Measurements from ENCODE around the gene GPR17.

GPR17 gene

DNA sequence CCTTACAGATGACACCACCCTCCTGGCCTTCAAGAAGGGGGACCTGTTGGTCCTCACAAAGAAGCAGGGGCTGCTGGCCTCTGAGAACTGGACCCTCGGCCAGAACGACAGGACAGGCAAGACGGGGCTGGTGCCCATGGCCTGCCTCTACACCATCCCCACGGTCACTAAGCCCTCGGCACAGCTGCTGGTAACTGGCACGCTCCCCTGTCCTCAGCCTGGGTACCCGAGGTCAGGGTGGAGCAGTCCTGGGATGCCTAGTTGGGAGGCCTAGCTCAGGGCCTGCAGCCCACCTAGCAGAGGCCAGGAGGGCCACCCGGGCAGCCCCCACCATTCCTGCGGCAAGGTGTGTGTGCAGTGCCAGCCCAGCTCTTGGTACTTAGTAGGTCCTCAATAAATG, 16.3 kb upstream of the GPR17 start:
- no peak for DNase-seq (ENCODE audit: low read depth in 3 of 3)

DNA sequence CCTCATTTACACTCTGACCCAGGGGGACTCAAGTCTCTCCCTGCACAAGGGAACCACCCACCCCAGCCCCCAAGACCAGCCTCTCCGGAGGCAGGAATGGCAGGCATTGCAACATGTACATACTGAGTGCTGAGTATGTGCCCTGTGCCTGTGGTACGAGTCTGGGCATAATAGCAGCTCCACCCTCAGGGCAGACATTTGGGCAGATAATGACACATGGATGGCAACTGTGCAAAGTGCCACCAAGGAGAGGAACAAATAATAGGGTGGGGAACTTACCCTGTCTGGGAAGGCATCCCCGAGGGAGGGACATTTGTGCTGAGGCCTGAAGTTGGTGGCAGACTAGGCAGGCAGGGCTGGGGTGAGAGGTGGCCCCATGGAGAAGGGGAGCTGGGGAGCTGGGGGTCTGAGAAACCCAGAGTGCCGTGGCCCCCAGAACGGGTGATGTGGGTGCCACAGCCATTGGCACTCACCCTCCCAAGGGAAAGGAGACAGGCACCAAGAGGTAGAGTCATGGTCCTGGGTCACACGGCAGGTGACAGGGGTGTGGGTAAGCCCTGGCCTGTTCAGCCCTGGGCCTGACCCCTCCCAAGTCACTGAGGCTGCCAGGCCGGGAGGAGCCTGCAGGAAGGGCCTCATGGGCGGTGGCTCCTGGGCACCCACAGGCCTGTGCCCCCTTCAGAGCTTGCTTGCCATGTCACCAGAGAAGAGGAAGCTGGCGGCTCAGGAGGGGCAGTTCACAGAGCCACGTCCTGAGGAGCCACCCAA, 15.7 kb upstream of the GPR17 start:
- DNase-seq (ENCODE audit: low read depth in 3 of 3), result no peak

DNA sequence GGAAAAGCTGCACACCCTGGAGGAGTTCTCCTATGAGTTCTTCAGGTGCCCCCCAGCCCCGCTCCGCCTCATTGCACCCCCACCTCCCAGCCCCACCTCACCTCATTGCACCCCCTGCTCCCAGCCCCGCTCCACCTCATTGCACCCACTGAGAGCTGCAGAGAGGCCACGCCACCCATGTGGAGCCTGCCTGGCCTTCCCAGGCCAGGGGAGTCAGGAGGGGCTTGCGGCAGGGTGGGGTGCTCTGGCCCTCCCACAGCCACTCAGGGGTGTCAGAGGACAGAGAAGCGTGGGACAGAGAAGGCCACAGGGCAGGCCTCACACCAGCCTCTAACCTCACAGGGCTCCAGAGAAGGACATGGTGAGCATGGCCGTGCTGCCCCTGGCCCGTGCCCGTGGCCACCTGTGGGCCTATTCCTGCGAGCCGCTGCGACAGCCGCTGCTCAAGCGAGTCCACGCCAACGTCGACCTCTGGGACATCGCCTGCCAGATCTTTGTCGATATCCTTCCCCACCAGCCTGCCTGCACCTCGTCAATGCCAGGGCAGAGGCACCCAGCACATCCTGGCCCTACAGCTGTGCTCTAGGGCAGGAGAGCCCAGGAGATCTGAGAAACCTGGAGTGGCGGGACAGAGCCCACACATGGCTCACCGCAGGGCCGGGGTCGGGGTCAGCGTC, 15.0 kb upstream of the GPR17 start:
- DNase-seq (ENCODE audit: low read depth in 3 of 3), result no peak

DNA sequence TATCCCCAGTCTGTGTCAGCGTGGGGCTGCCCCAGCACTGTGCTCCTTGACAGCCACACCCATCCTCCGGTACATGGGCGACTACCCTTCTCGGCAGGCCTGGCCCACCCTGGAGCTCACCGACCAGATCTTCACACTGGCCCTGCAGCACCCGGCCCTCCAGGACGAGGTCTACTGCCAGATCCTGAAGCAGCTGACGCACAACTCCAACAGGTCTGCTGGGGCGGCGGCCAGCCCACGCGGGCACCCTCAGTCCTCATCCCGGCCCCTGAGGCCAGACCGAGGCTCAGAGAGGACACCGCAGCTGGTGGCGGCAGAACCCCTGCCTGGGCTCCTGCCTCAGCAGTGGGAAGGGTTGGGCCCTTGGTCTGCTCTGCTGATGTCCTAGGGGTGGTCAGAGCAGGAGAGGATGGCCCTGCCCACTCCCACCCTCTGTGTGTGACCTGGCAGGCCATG, 14.4 kb upstream of the GPR17 start:
- no peak for DNase-seq (ENCODE audit: low read depth in 3 of 3)

DNA sequence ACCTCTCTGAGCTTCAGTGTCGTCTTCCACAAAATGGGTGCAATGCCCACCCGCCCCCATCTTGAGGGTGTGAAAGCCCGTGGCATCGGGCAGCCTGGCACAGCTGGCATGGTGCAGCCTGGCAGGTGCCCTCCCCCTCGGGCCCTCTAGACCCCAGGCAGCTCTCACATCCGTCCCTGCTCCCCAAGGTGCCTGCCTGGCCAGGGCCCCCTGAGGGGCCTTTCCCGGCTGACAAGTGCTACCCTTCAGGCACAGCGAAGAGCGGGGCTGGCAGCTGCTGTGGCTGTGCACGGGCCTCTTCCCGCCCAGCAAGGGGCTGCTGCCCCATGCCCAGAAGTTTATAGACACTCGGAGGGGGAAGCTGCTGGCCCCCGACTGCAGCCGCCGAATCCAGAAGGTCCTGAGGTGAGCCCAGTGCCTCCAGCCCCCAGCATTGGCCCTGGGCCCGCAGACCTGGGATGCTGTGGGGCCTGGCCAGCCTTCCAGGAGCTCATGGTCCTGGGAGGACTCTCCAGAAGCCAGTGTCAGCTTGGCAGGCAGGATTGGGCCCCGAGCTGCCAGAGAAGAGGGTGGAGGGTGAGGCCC, 13.9 kb upstream of the GPR17 start:
- no peak for DNase-seq (ENCODE audit: low read depth in 3 of 3)

DNA sequence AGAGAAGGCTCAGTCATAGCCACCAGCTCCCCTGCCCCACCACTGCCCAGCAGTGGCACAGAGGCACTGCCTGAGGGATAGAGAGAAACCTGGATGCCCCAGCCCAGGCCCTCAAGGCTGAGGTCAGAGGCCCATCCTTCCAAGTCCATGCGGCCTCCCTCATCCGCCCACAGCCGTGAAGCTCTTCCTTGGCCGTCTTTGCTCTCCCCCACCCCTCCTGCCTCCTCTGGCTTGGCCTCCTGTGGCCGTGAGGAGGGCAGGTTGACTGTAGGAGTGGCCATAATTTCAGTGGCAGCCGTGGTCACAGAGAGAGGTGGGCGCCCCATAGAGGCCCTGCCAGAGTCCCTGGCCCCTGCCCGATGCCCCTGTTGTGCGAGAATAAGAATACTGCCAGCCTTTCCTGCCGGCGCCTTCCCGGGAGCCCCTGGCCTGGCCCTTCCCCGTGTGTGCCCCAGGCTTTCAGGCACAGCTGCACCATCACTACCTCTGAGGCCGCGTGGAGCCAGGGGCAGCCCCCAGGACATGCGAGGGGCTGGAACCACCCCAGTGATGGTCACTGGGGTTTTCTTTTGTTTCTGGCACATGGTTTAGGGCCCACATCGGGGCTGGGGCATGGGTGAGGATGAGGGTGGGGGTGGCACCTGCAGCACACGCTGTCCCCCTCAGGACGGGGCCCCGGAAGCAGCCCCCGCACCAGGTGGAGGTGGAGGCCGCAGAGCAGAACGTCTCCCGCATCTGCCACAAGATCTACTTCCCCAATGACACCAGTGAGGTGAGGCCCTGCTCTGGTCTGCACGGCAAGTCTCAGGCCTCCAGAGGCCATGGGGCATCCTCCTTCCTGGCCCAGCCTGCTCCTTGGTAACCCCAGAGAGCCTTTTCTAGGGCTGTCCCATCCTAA, 13.1 kb upstream of the GPR17 start:
- no peak for DNase-seq (ENCODE audit: low read depth in 3 of 3)

DNA sequence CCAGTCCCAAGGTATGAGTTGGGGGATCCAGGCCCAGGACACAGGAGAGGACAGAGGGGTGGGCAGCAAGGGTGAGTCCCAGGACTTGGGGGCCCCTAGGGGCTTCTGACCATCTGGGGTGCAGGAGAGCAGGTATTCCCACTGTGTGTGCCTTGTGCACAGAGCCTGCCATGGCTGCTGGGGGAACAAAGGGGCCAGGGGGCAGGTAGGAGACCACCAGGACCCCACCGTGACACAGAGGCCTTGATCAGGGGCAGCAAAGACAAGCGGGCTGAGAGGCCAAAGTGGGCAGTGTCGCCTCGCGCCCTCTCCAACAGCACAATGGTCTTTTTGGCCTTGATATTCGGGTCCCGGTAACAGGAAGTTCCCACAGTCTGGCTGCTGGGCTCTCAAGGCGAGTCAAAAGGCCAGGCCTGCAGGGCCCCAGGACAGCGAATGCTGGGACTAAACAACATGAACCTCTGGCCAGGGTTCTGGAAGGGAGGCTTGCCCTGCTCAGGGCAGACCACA, 12.3 kb upstream of the GPR17 start:
- no peak for DNase-seq (ENCODE audit: low read depth in 3 of 3)

DNA sequence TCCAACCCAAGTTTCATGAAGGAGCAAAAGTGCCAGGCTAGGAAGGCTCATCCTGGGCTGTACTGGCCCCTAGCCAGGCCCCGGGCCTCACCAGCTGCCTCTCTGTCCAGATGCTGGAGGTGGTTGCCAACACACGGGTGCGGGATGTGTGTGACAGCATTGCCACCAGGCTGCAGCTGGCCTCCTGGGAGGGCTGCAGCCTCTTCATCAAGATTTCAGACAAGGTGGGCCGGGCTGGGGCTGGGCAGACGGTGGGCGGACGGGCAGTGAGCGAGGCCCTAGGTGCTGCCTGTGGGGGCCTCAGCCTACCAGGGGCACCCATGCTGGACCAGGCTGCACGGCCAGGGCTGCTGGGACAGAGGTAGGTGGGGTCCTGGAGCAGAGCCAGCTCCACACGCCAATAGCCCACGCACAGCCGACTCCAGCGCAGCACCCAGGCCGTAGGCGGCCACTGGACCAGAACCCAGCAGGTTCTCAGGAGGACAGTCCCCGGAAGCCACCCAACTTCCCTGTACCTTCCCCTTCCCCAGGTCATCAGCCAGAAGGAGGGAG, 11.8 kb upstream of the GPR17 start:
- DNase-seq (ENCODE audit: low read depth in 3 of 3), result no peak

DNA sequence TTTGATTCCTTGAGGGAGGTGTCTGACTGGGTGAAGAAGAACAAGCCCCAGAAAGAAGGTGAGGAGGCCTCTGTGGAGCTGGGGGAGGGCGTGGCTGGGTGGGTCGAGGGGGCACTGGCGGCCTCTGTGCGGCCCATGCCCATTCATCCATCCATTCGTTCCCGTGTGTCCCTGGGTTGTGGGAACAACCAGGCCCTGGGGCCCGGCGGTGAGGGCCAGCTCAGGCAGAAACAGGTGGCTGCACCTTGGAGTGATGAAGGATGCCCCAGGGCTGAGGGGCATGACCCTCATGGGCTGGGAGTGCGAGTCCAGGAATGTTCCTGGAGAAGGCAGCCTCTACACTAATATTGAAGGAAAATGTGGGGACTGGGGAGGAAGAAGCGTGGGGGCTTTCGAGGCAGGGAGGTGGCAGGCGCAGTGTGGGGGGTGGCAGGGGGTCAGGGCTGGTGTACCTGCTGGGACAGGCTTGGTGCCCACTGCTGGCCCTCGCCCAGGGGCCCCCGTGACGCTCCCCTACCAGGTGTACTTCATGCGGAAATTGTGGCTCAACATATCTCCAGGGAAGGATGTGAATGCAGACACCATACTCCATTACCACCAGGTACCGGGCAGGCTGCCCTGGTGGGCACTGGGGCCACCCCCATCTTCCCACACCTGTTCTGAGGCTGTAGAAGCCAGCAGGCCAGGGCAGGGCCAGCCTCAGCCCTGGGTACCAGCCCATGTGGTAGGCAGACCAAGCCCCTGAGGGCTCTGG, 11.2 kb upstream of the GPR17 start:
- DNase-seq (ENCODE audit: low read depth in 3 of 3), result no peak

DNA sequence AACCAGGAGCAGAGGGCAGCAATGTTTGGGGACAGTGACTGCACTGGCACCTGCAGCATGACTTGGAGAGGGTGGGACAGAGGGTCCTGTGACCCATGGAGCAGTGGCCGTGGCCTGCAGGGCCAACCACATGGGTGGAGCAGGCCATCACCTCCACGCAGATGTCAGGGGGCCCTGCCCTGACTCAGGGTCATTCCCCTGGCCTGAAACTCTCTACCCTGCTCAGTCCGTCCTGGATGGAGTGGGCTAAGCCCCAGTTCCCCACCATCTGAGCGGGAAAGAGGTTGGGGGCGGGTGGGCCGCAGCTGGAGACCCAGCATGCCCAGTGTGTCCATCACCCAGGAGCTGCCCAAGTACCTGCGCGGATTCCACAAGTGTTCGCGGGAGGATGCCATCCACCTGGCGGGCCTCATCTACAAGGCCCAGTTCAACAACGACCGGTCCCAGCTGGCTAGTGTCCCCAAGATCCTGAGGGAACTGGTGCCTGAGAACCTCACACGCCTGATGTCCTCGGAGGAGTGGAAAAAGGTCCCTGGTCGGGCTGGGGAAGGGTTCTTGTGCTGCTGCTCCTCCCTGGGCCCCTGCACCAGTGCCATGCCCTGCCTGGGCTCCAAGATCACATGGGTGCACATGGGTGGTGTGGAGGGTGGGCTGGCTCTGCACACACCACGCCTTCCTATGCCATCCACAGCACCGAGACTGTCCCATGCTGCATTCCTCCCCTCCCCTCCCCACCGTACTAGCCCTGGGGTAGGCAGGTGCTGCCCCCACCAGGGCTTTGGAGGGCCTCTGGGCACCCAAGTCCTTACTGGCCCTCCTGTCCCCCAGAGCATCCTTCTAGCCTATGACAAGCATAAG, 10.3 kb upstream of the GPR17 start:
- DNase-seq (ENCODE audit: low read depth in 3 of 3), result no peak

DNA sequence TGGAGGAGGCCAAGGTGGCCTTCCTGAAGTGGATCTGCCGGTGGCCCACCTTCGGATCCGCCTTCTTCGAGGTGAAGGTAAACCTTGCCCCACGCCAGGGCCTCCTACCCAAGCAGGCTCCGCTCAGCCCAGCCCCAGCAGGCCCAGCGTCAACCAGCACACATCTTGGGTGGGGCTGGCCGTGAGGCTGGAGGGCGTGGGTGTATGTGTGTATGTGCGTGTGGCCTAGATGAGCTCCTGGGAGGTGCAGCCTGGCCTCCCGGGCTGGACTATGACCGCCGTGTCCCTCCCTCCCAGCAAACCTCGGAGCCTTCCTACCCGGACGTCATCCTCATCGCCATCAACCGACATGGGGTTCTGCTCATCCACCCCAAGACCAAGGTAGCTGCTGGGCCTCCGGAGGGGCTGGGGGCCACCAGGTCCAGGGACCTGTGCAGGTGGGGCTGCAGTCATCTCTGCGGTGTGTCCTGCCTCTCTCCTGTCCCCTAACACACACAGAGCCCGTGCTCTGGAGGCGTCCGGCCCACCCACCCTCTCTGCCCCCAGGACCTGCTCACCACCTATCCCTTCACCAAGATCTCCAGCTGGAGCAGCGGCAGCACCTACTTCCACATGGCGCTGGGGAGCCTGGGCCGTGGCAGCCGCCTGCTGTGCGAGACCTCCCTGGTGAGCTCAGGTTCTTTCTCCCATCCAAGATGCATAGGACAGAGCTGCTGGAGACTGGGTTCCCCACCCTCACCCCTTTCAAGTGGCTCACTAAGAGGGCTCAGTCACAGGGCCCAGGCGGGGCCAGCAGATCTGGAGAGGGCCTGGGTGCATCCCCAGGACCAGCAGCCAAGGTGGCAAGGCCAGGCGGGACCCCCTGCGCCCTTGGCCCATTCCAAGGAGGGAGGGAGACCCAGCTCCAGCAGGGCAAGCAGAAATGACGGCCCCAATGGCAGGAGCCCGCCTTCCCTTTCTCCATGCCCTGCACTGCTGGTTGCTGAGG, 9.4 kb upstream of the GPR17 start:
- DNase-seq (ENCODE audit: low read depth in 3 of 3), result no peak

DNA sequence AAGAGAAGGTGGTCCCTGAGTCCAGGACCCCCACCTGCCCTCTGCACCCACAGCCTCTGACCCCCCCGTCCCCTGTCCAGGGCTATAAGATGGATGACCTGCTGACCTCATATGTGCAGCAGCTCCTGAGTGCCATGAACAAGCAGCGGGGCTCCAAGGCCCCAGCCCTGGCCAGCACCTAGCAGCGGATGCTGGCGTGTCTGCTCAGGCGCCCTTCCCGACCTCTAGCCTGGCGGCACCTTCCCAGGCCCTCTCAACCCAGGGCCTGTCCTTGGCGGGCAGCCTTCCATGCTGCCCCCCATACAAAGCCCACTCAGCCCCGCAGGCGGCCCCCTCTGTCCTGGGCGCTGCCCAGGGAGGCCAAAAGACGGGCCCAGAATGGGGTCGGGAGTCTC, 8.7 kb upstream of the GPR17 start:
- no peak for DNase-seq (ENCODE audit: low read depth in 3 of 3)

DNA sequence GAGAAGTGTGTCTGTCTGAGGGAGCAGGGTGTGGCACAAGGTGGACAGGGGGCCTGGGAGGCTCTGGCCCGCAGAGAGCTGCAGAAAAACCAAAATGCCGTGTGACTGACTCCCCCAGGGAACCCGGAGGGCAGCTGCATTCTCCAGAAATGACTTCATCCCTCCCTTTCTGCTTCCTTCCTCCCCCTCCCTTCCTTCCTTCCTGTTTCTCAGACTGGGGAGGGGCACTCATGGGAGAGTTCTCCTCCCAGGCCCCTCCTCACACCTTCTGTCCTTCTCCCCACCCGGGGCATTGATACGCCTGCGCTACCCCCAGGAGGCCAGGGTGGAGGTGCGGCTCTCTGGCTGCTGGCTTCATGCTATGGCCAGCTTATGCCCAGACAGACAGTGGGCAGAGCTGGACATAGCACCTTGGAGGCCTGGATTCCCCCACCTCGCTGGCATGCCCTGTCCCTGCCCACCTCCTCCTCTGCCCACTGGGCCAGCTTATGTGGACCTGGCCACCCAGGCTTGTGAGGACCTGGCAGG, 8.2 kb upstream of the GPR17 start:
- DNase-seq (ENCODE audit: low read depth in 3 of 3), result no peak

DNA sequence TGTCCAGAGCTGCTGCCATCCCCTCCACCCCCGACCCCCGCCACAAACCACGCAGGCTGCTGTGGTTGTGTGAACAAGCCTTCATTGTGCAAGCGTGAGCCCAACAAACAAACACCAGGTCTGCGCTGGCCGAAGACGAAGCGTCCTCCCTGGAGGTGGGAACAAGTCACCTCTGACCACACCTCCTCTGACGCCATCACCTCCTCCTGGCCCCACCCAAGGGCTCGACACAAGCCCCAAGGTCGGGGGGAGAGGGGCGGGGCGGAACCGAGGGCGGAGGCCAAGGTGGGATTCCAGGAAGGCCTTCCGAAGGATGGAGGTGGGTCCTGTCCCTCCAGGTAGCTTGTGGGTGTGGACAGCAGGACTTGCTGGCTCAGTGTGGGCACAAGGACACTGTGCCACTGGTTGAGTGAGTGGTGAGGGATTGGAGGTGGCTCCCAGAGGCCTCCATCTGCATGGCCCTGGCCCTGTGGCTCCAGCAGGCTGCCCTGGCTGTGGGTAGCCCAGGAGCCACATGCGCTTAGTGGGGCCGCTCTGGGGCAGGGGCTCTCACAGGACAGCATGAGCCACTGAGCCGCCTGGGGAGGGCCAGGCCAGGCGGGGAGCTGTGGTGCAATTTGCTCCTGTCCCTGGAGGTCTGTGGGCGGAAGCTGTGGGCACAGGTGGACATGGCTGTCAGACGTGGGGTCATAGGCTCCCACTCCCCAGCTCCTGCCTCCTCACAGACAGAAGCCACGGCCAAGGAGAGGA, 7.4 kb upstream of the GPR17 start:
- DNase-seq (ENCODE audit: low read depth in 3 of 3), result no peak

DNA sequence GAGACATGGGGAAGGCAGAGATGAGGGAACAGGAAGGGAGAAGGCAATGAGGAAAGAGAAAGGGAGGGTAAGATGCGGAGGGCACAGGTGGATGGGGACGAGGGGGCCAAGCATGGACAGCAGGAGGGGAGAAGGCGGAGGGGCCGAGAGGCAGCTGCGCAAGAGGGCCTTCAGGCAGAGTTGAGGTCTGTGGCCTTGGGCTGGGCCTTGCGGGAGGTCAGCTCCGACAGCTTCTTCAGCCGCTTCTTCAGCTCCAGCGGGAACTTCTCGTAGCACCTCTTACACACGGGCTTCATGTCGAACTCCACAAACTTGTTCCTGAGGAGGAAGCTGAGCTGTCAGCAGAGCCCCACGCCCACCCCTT, 6.9 kb upstream of the GPR17 start:
- no peak for DNase-seq (ENCODE audit: low read depth in 3 of 3)

DNA sequence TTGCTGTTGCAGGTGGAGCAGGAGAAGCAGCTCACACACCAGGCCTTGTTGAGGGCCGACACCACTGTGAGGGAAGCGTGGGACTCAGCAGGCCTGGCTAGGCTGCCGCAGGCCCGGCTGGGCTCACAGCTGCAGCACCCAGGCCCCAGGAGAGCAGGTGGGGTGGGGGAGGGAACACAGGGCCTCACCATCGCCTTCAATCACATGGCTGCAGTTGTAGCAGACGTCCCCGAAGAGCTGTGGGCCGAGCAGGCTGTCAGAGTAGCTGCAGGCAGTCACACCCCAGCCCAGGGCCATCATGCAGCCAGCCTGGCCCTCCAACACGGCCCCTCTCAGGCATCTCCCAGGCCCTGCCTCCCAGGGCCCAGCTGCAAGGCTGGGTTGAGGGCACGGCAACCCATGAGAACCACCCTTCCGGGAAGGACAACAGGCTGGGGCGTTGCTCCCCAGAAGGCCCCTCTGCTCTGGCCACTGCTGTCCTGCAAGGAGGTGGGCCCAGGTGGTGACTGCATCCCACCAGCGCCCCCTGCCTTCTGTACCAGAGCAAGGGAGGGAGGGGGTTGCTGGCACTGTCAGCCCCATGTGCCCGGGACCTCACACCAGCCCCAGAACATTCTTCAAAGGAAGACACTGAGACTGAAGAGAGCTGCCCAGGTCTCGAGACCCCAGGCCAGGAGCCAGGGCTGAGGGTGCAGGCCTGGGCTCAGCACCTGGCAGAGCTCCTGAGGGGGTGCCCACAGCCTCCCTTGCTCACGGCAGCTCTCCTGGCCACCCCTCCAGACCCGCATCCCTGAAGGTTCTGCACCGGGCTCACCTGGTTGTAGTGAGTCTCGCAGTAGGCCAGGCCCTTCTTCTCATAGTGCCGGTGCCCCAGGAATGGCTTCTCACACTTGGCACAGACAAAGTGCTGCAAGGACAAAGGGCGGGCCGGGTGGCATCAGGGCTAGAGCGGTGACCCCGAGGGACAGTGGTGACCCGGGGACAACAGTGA, 5.6 kb upstream of the GPR17 start:
- DNase-seq (ENCODE audit: low read depth in 3 of 3), result no peak

DNA sequence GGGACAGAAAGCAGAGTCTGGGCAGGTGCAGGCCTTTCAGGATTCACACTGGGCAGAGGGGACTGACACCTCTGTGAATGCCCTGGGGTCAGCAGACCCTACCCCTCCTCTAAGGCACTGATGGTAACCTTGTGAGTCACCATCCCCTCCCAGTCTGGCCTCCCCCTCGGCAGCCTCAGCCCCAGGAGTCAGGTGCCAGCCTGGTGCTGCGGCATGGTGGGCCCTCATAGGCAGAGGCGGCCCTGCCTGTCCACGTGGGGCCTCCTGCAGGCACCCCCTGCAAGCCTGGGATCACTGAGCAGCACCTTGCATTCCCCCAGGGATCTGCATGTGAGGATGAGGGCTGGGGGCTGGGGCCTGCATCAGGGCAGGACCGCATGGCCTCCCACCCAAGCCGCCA, 4.8 kb upstream of the GPR17 start:
- no peak for DNase-seq (ENCODE audit: low read depth in 3 of 3)
